Naive thymus-derived CD4-positive, alpha-beta T cell (primary cell): ENCODE data around the gene RAE1. TPM values are rescaled to one million over a fixed set of nuclear protein-coding genes. Genes with fewer than 3 reads are reported as not detected.

Source experiments
- ATAC-seq: fragments of 150-1000 bp; cut with Tn5 transposase; 2 replicates; pipeline ENCODE4 v1.10.0; 2021; ENCODE audit warnings: mild to moderate bottlenecking, moderate library complexity
- CTCF ChIA-PET: fragments of 350-600 bp; sonication (Branson Sonifier 250); formaldehyde crosslinking; loops from one replicate; lab custom pipeline; 2021; ENCODE audit warnings: antibody characterized with exemption; lab: Charles Lee
- POLR2A ChIA-PET: fragments of 350-600 bp; sonication (Branson Sonifier 250); formaldehyde crosslinking; loops from one replicate; lab custom pipeline; 2021; ENCODE audit warnings: antibody characterized with exemption, inconsistent platforms; lab: Charles Lee
- DNase-seq, 9 donors: peaks; one replicate each; pipeline versions ENCODE4 v3.0.0 to v3.0.0-alpha.2; 2020 to 2022; ENCODE audit warnings: mixed read lengths in 1 of 9
- H3K27ac ChIP-seq: one replicate; pipeline ENCODE4 v1.7.0; 2013; ENCODE audit warnings: mild to moderate bottlenecking, low read depth, low read length, moderate library complexity
- H3K27me3 ChIP-seq, 2 donors: one replicate each; pipeline ENCODE4 v1.7.0; 2013; ENCODE audit warnings: low read length in 2 of 2, mild to moderate bottlenecking in 2 of 2, moderate library complexity in 2 of 2; ENCODE audit not compliant: control insufficient read depth in 2 of 2, insufficient read depth in 2 of 2
- H3K36me3 ChIP-seq, 3 experiments: 1 replicate in 2 of 3; 2 replicates in 1 of 3; pipeline ENCODE4 v1.7.0; 2013; ENCODE audit warnings: low read length in 3 of 3, mild to moderate bottlenecking in 3 of 3, moderate library complexity in 1 of 3; ENCODE audit not compliant: insufficient read depth in 3 of 3, control insufficient read depth in 2 of 3
- H3K4me1 ChIP-seq, 2 donors: one replicate each; pipeline ENCODE4 v1.7.0; 2013; ENCODE audit warnings: low read length in 2 of 2, mild to moderate bottlenecking in 2 of 2, moderate library complexity in 1 of 2; ENCODE audit not compliant: control insufficient read depth in 2 of 2, insufficient read depth in 2 of 2
- H3K4me3 ChIP-seq: 2 replicates; pipeline ENCODE4 v1.7.0; 2013; ENCODE audit warnings: mild to moderate bottlenecking, low read length
- H3K9me3 ChIP-seq, 3 experiments: 1 replicate in 2 of 3; 2 replicates in 1 of 3; pipeline ENCODE4 v1.7.0; 2013; ENCODE audit warnings: low read length in 3 of 3; ENCODE audit not compliant: control insufficient read depth in 2 of 3
- H3K27ac Mint-ChIP-seq, 9 donors: one replicate each; pipeline ENCODE4 v1.8.0; 2020 to 2022; ENCODE audit warnings: mixed read lengths in 9 of 9, mild to moderate bottlenecking in 8 of 9, moderate library complexity in 5 of 9, inconsistent platforms in 2 of 9
- H3K27me3 Mint-ChIP-seq, 5 donors: one replicate each; pipeline ENCODE4 v1.8.0; 2021 to 2022; ENCODE audit warnings: mixed read lengths in 5 of 5, mild to moderate bottlenecking in 1 of 5
- H3K36me3 Mint-ChIP-seq, 5 donors: one replicate each; pipeline ENCODE4 v1.8.0; 2020 to 2022; ENCODE audit warnings: mixed read lengths in 5 of 5, mild to moderate bottlenecking in 3 of 5, inconsistent platforms in 1 of 5
- H3K4me1 Mint-ChIP-seq, 7 donors: one replicate each; pipeline ENCODE4 v1.8.0; 2020 to 2022; ENCODE audit warnings: mixed read lengths in 7 of 7, mild to moderate bottlenecking in 3 of 7, inconsistent platforms in 1 of 7
- H3K4me3 Mint-ChIP-seq, 10 donors: one replicate each; pipeline ENCODE4 v1.8.0; 2020 to 2022; ENCODE audit warnings: mild to moderate bottlenecking in 10 of 10, mixed read lengths in 10 of 10, moderate library complexity in 6 of 10, inconsistent platforms in 2 of 10
- H3K9me3 Mint-ChIP-seq, 11 donors: one replicate each; pipeline ENCODE4 v1.8.0; 2020 to 2022; ENCODE audit warnings: mixed read lengths in 11 of 11, mild to moderate bottlenecking in 4 of 11, inconsistent platforms in 1 of 11, moderate library complexity in 1 of 11
- intact Hi-C, 2 donors: fragments of 100-400 bp; cut with micrococcal nuclease; formaldehyde crosslinking; loops; one replicate each; pipeline ENCODE4 v1.15.1; 2023
- polyA plus RNA-seq, 2 donors: library from polyadenylated mRNA; unstranded; fragments of 300-500 nt; fragmentation: Illumina TruSeq; gene quantifications; one replicate each; pipeline ENCODE4 v1.2.3, GENCODE V29; 2021
- total RNA-seq, 6 experiments: library from RNA in 5 of 6; stranded (reverse) in 5 of 6; gene quantifications; 1 replicate in 5 of 6; 2 replicates in 1 of 6; pipeline ENCODE4 v1.2.3 and lab custom pipeline; 2021 to 2026

Gene RAE1
- total and polyA plus RNA-seq, 7 experiments from 2014 or later, result 31.0 to 65.1 (median 40.4) TPM

DNA sequence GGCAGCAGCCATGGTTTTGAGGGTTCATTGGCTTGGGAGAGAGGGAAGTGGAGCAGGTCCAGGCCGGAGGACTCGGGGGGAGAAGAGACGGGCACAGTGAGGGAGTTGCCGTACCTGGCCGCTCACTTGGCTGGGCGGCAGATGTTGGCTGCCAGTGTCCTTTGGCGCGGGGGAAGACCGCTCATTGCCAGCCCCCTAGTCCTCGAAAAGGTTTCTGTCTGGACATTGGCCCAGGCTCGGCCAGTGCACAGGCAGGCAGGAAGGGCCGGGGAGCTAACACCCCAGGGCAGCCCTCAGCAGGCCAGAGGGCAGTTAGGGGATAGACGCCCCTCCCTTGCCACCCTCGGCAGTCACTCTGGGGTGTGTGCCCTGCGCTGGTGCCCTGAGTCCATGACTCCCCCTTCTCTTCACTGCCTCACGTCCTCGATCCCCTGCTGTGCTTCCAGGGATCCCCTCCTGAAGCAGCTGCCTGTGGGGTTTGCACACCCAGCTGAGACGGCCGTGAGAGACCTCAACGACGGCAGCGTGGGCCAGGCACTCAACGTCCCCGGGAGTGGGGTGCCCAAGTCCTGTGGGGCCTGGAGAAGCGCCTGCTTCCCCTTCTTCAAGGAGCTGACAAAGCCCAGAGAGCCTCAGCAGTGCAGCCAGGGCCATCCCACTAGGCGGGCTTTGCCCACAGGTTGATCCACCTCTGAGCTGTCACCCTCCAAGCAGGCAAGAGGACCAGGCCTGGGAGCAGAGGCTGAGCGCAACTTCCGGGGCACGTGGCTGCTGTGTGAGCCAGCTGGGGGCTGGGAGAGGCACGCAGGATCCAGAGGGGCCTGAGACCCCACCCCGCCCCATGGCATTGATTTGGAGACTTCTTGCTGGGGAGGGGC lies 60.6 kb downstream of the RAE1 start:
- Histone ChIP-seq H3K4me3 (no peak overlapping the region), H3K27me3 (no peaks in the 10 kb centered on the region), H3K4me1 (peaks cover 0 to 3% of the 10 kb centered on the region in 2 donors), H3K9me3 (no peaks in the 10 kb centered on the region), H3K27ac (no peak overlapping the region), H3K36me3 (peaks cover 10 to 36% (median 13%) of the 10 kb centered on the region in 3 experiments)
- Mint-ChIP-seq H3K4me1 (peaks cover 11 to 35% (median 18%) of the 10 kb centered on the region in 7 donors), H3K4me3 (no peak overlapping the region), H3K9me3 (peaks cover 0 to 11% (median 0%) of the 10 kb centered on the region in 11 donors), H3K36me3 (peaks cover 0 to 11% (median 4%) of the 10 kb centered on the region in 5 donors), H3K27ac (peak overlapping the region in 5 of 9 donors; percentile 8 to 55 (median 22)), H3K27me3 (no peaks in the 10 kb centered on the region)
- CTCF ChIA-PET, result no interaction called here
- no peak for DNase-seq
- POLR2A ChIA-PET, result interaction anchor here (0.6 to 3.9 kb wide), 8 partner anchors 11 to 74 kb away, joined by 3 to 35 read pairs (median 6); partner anchors contain the start of gene RBM38
- no peak for ATAC-seq
- intact Hi-C loops, result loop anchor here in 1 of 2 donors (2.0 kb wide), 1 partner anchor 13 kb away; no protein-coding TSS in a partner anchor

DNA sequence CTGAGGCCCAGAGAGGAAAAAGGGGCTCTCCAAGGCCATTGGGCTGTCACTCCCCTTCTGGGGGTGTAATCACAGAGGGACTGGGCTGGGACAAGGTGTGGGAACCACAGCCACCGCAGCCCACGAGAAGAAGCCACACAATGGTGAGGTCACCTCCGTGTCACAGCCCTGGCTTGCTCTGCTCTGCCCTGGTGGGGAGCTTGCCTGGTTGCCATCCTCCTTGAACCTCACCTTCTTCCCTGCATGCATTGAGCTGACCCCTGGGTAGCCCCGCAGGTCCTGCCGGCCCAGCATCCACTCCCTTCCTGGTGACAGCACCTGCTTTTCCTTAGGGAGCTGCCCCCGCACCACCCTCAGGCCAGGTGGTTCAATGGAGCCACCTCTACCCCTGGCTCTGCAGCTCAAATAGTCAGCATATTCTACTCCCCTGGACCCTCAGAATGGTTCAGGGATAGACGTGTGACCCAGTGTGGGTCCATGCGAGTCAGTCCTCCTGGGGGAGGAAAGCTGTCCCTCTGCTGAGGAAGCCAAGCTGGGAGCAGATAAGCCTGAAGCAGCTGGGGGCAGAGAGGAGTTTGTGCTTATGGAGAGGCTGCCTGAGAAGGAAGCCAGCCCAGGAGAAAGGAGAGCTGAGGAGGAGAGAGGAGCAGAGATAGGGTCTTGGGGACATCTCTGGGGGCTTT lies 61.4 kb downstream of the RAE1 start:
- Histone ChIP-seq H3K4me1 (peaks cover 0 to 3% of the 10 kb centered on the region in 2 donors), H3K27me3 (no peaks in the 10 kb centered on the region), H3K27ac (no peak overlapping the region), H3K9me3 (no peaks in the 10 kb centered on the region), H3K4me3 (no peak overlapping the region), H3K36me3 (peaks cover 10 to 29% (median 13%) of the 10 kb centered on the region in 3 experiments)
- peak overlapping the region in 5 of 9 donors; percentile 39 to 86 (median 72) for H3K27ac Mint-ChIP-seq
- no peak for DNase-seq
- H3K36me3 Mint-ChIP-seq, result peaks cover 0 to 9% (median 4%) of the 10 kb centered on the region in 5 donors
- no peak overlapping the region for H3K4me3 Mint-ChIP-seq
- CTCF ChIA-PET, result interaction anchor here (0.6 kb wide), 1 partner anchor 23 kb away, joined by 5 read pairs; no protein-coding TSS in a partner anchor
- POLR2A ChIA-PET, result interaction anchor here (0.8 to 3.9 kb wide), 11 partner anchors 9 to 73 kb away, joined by 3 to 35 read pairs (median 5); partner anchors contain the start of gene RBM38
- H3K4me1 Mint-ChIP-seq, result peaks cover 10 to 34% (median 18%) of the 10 kb centered on the region in 7 donors
- peaks cover 0 to 6% (median 0%) of the 10 kb centered on the region in 5 donors for H3K27me3 Mint-ChIP-seq
- peak; percentile 24 for ATAC-seq
- H3K9me3 Mint-ChIP-seq, result peaks cover 0 to 13% (median 0%) of the 10 kb centered on the region in 11 donors
- intact Hi-C loops, result loop anchor here in 1 of 2 donors (2.0 kb wide), 1 partner anchor 14 kb away; no protein-coding TSS in a partner anchor

DNA sequence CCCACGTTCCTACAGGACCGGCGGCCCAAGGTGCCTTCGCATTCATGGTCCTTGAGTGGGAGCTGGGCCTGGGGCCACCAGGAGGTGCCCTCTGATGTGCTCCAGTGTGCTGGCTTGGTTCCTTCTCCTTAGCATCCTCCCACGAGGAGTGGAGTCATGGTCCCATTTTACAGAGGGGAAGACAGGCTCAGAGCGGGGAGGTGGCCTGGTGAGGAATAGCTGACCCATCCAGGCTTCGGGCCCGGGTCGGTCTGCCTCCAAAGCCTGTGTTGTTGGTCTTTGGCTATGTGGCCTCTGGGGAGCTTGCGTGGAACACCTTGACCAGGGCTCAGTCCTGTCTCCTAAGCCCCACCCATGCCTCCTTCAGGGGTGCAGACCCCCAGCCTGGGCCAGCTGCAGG lies 62.9 kb downstream of the RAE1 start:
- Mint-ChIP-seq H3K4me3 (no peak overlapping the region), H3K36me3 (peaks cover 0 to 6% (median 0%) of the 10 kb centered on the region in 5 donors), H3K4me1 (peaks cover 13 to 39% (median 24%) of the 10 kb centered on the region in 7 donors), H3K27ac (no peak overlapping the region), H3K27me3 (peaks cover 0 to 9% (median 0%) of the 10 kb centered on the region in 5 donors), H3K9me3 (peaks cover 0 to 13% (median 0%) of the 10 kb centered on the region in 11 donors)
- intact Hi-C loops, result loop anchor here in 1 of 2 donors (2.0 kb wide), 1 partner anchor 15 kb away; no protein-coding TSS in a partner anchor
- ChIA-PET POLR2A (interaction anchor here (0.9 to 3.9 kb wide), 7 partner anchors 10 to 22 kb away, joined by 3 to 35 read pairs (median 9); partner anchors contain the start of gene RBM38), CTCF (interaction anchor here (1.2 kb wide), 1 partner anchor 9 kb away, joined by 3 read pairs; no protein-coding TSS in a partner anchor)
- H3K4me3 ChIP-seq, result no peak overlapping the region
- ATAC-seq (no peak), DNase-seq (no peak)
- H3K4me1 ChIP-seq, result peaks cover 0 to 3% of the 10 kb centered on the region in 2 donors
- no peaks in the 10 kb centered on the region for H3K9me3 ChIP-seq
- H3K36me3 ChIP-seq, result peaks cover 0 to 14% (median 0%) of the 10 kb centered on the region in 3 experiments
- H3K27ac ChIP-seq, result no peak overlapping the region
- H3K27me3 ChIP-seq, result no peaks in the 10 kb centered on the region

DNA sequence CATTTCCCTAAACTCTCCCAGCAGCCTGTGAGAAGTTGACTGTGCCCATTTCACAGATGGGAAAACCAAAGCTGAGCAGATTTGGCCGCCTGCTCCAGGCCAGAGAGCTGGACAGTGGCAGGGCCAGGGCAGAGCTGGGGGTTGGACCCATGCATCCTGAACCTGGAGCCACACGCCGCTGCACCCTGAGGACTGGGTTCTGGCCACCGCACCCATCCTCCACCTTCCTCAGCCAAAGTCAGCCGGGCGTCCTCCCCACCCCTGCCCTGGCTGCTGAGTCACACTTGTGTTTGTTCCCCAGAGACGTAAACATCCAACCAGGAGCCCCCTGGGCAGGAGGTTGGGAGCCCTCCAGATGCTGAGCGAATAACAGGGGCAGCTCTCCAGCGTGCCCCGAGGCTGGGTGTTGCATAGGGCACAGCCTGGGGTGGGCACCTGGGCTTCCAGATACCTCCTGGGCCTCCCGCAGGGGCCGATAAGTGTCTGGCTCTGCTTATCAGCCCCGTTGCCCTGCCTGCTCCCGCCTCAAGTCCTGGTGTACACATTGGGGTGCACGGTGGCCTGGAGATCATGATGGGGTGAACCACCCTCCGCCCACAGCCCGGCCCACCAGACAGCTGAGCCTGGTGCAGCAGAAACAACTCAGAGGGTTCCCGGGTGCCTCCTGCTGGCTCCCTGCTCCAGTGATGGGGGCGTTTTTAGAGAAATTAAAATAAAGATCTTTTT lies 64.0 kb downstream of the RAE1 start:
- POLR2A ChIA-PET, result interaction anchor here (2.3 to 3.9 kb wide), 2 partner anchors 11 to 15 kb away, joined by 9 to 35 read pairs; no protein-coding TSS in a partner anchor
- CTCF ChIA-PET, result interaction anchor here (0.9 to 1.2 kb wide), 2 partner anchors 10 to 16 kb away, joined by 3 read pairs; no protein-coding TSS in a partner anchor
- ATAC-seq, result peak; percentile 38

DNA sequence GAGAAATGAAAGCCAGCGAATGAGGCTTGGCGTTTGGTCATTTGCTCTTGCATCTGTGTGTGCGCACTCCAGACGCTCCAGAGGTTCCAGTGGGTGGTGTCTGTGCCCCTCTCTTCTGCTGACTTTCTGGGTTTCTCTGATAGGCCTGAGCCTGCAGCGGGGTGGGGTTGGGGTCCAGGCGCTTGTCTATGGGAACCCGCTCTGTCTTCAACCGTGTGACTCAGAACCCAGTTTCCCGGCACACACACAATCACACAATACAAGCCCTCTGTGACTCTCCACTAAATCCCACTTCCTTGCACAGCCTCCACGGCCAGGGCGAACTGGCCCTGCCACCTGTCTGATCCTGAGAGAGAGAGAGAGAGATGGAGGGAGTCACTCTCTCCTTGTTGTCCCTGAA lies 64.7 kb downstream of the RAE1 start:
- ChIA-PET POLR2A (interaction anchor here (1.0 to 3.4 kb wide), 2 partner anchors 15 to 17 kb away, joined by 4 to 15 read pairs; no protein-coding TSS in a partner anchor), CTCF (interaction anchor here (1.2 kb wide), 1 partner anchor 17 kb away, joined by 3 read pairs; no protein-coding TSS in a partner anchor)
- H3K27me3 Mint-ChIP-seq, result peaks cover 0 to 9% (median 0%) of the 10 kb centered on the region in 5 donors
- Histone ChIP-seq H3K27ac (no peak overlapping the region), H3K9me3 (no peaks in the 10 kb centered on the region), H3K27me3 (no peaks in the 10 kb centered on the region), H3K4me1 (peaks cover 0 to 3% of the 10 kb centered on the region in 2 donors), H3K36me3 (no peaks in the 10 kb centered on the region), H3K4me3 (no peak overlapping the region)
- peaks cover 0 to 5% (median 0%) of the 10 kb centered on the region in 5 donors for H3K36me3 Mint-ChIP-seq
- H3K4me1 Mint-ChIP-seq, result peaks cover 12 to 30% (median 23%) of the 10 kb centered on the region in 7 donors
- no peak for ATAC-seq
- H3K27ac Mint-ChIP-seq, result peak overlapping the region in 6 of 9 donors; percentile 7 to 86 (median 60)
- DNase-seq, result no peak
- intact Hi-C loops, result loop anchor here in 1 of 2 donors (2.0 kb wide), 1 partner anchor 17 kb away; no protein-coding TSS in a partner anchor
- peaks cover 0 to 3% (median 0%) of the 10 kb centered on the region in 11 donors for H3K9me3 Mint-ChIP-seq
- H3K4me3 Mint-ChIP-seq, result no peak overlapping the region

More for the DNA sequence above, 64.0 kb downstream of the RAE1 start:
- H3K4me1 Mint-ChIP-seq, result peaks cover 13 to 33% (median 25%) of the 10 kb centered on the region in 7 donors
- Histone ChIP-seq H3K27ac (no peak overlapping the region), H3K27me3 (no peaks in the 10 kb centered on the region), H3K9me3 (no peaks in the 10 kb centered on the region), H3K4me3 (no peak overlapping the region), H3K4me1 (peaks cover 0 to 3% of the 10 kb centered on the region in 2 donors), H3K36me3 (peaks cover 0 to 4% (median 0%) of the 10 kb centered on the region in 3 experiments)
- H3K36me3 Mint-ChIP-seq, result peaks cover 0 to 6% (median 0%) of the 10 kb centered on the region in 5 donors
- H3K27ac Mint-ChIP-seq, result peak overlapping the region in 1 of 9 donors; percentile 60
- peaks cover 0 to 9% (median 0%) of the 10 kb centered on the region in 5 donors for H3K27me3 Mint-ChIP-seq
- H3K9me3 Mint-ChIP-seq, result peaks cover 0 to 8% (median 0%) of the 10 kb centered on the region in 11 donors
- intact Hi-C loops, result no loop called here
- no peak overlapping the region for H3K4me3 Mint-ChIP-seq
- DNase-seq, result no peak
